Eye (tissue), 1 donor: Measurements from ENCODE around the gene SEMA5A.

Experiments
- DNase-seq: peaks from one replicate; pipeline ENCODE4 v3.0.0-alpha.2; 2015

The SEMA5A gene

GRCh38 chr5:9091896-9092662 is 453.8 kb downstream of the SEMA5A start:
- DNase-seq: no peak

- DNase-seq: no peak
Observed at GRCh38 chr5:9090381-9091026, 455.4 kb downstream of the SEMA5A start.

- no peak for DNase-seq
Observed at GRCh38 chr5:9089893-9090292, 456.0 kb downstream of the SEMA5A start.

DNA sequence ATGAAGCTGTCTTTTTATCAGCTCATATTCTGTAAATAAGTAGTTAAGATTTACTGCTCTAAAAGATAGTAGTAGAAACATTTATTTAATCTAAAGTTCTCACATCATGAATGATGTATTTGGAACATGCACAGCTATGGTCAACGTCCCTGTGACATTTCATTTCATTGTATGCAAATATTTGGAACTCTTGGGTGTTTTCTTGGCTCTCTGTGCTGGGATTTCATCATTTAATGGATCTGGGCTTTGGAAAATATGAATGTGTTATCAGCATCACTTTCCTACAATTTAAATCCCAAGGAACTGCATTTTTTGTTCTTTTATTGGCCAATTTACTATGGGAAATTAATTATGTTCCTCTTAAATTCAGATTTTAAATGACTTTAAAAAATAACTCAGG is 462.9 kb downstream of the SEMA5A start:
- DNase-seq: no peak

- DNase-seq: no peak
Observed at GRCh38 chr5:9072701-9073100, 473.2 kb downstream of the SEMA5A start.

DNA sequence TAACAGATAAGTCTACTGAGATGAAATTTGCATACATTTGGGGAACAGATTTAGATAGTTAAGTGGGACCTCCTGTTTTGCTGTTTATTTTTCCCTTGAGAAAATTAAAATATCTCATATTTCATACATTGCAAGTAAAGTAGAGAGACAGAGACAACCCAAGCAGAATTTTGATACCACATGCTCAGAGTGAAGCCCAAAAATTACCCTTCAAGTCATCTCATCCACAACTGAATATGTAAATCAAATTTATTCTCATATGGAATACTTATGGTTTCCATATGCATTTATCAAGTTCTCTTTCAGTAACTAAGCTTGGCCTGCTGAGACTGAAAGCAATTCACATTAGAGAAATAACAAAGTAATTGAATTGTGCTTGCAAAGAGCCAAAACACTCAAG is 474.4 kb downstream of the SEMA5A start:
- no peak for DNase-seq

DNA sequence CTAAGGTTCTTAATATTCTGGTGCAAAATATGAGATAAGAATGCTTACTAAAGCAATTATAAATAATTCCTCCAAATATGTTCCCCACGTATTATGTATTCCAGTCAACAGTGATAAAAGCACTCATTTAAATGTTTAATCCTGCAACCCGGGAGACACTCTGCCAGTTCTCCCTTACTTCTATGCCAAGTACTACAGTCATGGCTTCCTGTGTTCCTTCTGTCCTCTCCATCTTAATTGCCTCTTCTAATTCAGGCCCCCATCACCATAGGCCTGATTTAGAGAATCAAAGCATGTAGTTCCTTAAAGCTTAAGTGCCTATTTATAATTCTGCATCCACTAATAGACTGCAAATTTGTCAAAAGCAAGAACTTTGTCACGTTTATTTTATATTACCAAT is 474.8 kb downstream of the SEMA5A start:
- no peak for DNase-seq

DNA sequence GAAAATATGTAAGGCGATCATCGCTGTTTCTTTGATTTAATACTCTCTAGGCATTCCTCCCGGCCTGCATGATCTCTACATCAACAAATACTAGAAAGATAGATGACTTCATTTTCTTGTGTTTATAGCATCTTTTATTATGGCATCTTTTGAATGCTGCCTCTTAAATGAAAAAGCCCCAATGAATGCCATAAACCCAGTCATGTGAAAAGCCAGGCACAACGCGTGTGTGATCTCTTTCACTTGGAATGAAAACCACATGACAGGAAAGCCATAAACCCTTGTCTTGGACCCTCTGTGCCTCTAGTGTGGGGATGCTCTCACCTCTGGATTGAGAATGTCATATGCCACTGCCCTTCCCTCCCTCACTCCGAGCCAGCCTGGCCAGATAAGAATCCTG is 476.2 kb downstream of the SEMA5A start:
- peak; percentile 25 for DNase-seq

DNA sequence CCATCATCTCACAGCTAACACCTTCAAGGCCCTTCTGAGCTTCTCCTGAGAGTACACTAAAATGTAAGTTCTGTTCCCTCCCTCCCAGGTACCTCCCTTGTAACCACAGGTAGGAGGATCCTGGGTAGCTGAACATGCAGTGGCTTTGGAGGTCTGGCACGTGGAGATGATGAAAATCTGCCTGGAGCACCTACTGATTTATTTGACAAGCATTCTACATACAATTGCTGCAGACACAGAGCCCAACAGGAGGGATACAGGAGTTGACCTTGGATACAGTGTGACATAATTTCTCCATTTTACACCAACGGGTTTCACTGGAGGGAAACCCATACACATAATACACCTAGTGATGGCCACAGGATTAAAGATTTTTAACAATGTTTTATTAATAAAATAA is 478.7 kb downstream of the SEMA5A start:
- DNase-seq: no peak

- DNase-seq: no peak
Observed at GRCh38 chr5:9066349-9066748, 479.5 kb downstream of the SEMA5A start.

- DNase-seq: no peak
Observed at GRCh38 chr5:9063615-9064245, 482.1 kb downstream of the SEMA5A start.

- DNase-seq: no peak
Observed at GRCh38 chr5:9062873-9063272, 483.0 kb downstream of the SEMA5A start.

- no peak for DNase-seq
Observed at GRCh38 chr5:9059920-9060691, 485.8 kb downstream of the SEMA5A start.

DNA sequence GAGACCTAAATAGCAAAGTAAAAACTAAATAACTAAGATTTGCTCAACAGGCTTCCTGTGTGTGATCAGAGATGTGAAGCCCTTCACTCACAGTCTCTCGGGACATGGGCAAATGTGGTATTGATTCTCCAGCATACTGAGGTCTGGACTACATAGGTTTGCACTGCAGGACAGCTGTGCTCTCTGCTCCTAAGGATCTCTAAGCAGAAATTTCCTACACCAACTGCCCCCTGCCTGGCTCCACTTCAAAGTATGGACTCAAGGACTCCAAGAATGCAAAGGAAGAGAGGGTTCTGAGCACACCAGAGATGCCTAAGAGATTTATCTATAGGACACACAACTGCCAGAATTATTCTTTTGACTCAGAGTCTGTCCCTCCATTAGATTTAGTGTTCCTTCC is 487.2 kb downstream of the SEMA5A start:
- no peak for DNase-seq

DNA sequence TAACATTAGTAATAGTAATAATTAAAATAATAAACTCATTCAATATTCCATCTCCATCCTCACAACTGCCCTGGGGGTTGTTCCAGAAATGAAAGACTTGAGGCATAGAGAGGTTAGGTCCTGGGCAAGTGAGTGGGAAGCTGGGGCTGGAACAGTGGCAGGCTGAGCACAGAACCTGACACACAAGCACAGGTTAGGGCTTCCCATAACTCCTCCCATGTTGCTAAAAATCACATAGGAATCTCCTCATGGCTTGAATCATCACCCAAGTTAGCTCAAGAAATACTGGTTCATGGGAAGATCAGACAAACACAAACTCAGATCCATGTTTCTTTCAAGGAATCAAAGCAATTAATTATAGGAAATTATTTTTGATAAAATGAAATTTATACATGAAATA is 487.7 kb downstream of the SEMA5A start:
- DNase-seq: no peak

GRCh38 chr5:9057406-9058000 is 488.4 kb downstream of the SEMA5A start:
- DNase-seq: no peak

- no peak for DNase-seq
Observed at GRCh38 chr5:9056046-9056445, 489.8 kb downstream of the SEMA5A start.

DNA sequence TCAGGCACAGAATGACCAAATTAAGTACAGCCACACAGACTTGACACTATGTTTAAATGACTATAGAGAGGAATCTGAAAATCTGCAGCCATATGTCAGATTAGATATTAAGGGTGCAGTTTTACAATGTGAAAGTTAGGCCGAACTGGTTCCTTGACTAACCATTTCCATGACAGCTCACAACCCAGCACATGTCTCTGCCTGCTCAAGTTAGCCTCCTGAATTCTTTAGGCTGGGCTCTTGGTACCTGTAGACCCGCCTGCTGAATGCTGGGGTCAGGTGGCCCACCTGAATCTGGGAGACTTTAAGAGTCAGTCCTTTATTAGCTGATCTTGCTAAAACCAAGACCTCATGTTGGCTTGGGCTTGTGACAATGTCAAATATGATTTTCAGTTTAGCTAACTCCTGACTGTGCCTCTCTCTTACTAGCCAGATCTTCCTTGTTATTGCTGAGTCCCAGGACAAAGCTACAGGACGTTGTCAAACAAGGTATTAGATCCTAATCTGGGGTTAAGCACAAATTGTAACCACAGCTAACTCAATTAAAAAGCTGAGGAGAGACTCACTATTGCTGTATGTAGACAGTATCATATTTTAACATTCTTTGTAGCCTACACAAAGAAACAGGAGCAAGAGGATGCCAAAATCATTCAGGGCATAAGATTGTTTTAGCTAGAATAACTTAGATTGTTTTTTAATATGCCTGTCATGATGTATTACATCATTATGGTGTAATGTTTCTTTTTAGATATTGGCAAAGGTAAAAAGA is 490.9 kb downstream of the SEMA5A start:
- peak; percentile 17 for DNase-seq

GRCh38 chr5:9054322-9054721 is 491.6 kb downstream of the SEMA5A start:
- no peak for DNase-seq

DNA sequence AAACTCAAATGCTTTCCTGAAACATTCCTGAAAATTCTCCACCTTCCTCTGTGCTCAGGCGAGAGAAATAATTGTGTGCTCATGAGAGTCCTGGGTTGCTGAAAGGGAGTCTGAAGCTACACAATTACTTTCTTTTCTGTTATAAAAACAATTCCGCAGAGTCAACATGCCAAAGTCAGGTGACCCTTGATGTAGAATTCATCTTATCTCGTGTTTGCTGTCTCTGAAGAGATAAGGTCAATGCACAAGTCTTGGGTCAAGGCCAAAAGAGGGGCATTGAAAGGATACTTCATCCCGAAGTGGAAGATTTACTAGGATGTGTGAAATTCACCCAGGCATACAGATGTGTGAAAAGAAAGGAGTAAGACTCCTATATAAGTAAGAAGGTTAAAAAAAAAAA is 493.5 kb downstream of the SEMA5A start:
- no peak for DNase-seq

DNA sequence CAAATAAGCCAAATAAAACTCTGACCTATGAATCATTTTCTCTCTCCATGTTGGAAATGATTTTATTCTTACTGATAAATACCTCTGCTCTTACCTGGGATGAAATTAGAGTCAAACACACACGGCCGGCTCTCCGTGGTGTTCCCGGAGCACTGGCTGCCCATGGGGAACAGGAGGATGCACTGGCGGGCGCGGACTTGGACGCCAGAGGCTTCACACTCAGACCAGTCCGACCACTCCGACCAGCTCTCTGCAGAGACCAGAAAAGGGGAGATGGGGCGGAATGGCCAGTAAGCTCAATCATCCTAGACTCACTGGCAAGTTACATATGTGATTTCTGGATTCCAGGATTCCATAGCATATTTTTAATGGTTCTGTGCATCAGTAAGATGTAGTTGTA is 494.1 kb downstream of the SEMA5A start:
- DNase-seq: no peak

GRCh38 chr5:9047932-9048331 is 497.9 kb downstream of the SEMA5A start:
- DNase-seq: no peak
